HG03196 (cell line): ENCODE measurements around the gene TMEM61.

Experiments
- ATAC-seq: cut with Tn5 transposase; IDR thresholded peaks from one replicate; pipeline ENCODE4 v1.9.1; 2021; ENCODE audit not compliant: unreplicated experiment

The TMEM61 gene

DNA sequence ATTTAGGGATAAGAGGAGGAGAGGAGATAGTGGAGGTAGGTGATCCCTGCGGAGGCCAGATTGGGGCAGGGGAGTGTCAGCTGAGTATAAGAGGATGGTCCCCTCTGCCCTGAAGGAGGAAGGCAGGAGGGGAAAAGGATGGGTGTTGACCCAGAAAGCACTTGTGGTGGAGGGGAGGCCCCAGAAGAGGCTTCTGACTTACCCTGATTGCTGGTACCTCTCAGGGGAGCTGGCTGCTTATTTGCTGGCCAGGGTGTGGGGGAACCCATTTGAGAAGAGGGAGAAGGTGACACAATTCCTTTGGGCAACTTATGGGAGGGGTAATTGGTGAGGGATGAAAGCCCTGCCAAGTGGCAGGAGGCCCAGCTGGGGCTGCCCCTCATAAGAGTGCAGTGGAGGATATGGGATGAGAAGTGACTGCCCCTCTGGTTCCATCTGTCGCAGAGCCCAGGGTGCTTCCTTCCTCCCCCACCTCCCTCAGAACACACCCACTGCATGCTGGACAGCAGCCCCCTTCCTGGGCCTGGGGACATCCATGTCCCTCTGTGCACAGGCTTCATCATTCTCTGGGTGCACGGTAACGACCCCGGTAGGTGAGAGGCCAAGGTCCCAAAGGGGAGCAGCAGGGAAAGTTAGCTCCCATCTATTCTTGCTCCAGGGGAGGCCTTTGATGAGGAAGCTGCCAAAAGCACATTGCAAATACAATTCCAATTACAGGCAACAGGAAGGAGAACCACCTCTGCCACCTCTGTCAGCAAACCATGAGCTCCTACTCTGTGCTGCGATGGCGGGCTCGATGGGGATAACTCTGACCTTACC, 57.5 kb downstream of the TMEM61 start:
- ATAC-seq = no peak

- ATAC-seq = no peak
Measured at GRCh38 chr1:55038552-55038838, 58.1 kb downstream of the TMEM61 start.

- ATAC-seq = no peak
Measured at GRCh38 chr1:55038974-55039341, 58.5 kb downstream of the TMEM61 start.

GRCh38 chr1:55039342-55040082, 59.1 kb downstream of the TMEM61 start, which contains the start of gene PCSK9:
TSS of gene PCSK9 (plus strand) at chr1:55039548. CDS start at chr1:55039838, 290 bp downstream.
- no peak for ATAC-seq

DNA sequence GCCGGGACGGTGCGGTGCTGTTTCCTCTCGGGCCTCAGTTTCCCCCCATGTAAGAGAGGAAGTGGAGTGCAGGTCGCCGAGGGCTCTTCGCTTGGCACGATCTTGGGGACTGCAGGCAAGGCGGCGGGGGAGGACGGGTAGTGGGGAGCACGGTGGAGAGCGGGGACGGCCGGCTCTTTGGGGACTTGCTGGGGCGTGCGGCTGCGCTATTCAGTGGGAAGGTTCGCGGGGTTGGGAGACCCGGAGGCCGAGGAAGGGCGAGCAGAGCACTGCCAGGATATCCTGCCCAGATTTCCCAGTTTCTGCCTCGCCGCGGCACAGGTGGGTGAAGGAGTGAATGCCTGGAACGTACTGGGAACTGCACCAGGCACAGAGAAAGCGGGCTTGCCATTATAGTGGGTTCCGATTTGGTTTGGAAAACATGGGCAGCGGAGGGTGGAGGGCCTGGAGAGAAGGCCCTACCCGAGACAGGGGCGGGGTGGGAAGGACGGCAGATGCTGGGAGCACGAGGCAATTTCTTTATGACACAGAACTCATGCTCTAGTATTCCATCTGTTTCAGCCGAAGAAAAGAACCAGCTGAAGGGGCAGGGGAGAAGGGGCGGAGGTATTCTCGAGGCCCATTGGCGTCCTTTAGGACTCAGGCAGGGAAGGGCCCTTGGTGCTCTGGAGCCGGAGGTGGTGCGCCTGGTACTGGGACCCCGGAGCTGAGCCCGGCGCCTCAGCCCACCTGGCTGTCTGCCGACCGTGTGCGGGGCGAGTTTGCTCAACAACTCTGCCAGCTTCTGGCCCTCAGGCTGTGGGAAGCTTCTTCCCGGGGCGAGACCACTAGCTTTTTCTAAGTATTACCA, 59.9 kb downstream of the TMEM61 start:
- no peak for ATAC-seq

- ATAC-seq = no peak
Measured at GRCh38 chr1:55040933-55041494, 60.6 kb downstream of the TMEM61 start.

DNA sequence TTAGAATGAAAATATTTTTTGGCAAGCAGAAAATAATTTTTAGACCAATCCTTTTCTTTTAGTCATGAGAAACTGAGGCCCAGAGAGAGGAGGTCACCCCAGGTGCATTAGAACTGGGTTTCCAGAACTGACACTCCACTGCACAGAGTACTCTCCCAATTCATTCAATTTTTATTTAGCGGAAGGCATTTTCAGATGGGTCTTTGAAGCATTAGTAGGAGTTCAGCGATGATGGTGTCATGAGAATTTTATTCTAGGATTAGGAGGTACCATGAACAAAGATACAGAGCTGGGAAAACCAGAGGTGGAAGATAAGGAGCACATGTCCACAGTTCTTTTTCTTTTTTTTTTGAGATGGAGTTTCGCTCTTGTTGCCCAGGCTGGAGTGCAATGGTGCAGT, 61.2 kb downstream of the TMEM61 start:
- no peak for ATAC-seq
